Loucy (cell line): ENCODE data around the gene AHCYL1.

Source experiments
- H2AFZ ChIP-seq: fragments of 200-600 bp; sonication (generic); 2 replicates; pipeline ENCODE4 v1.6.0; 2016; ENCODE audit warnings: antibody characterized with exemption, mild to moderate bottlenecking, low read length, moderate library complexity
- H3F3A ChIP-seq: fragments of 200-600 bp; 2 replicates; pipeline ENCODE4 v1.6.0; 2016; ENCODE audit warnings: antibody characterized with exemption, low read depth, mild to moderate bottlenecking
- H3K27me3 ChIP-seq: fragments of 200-600 bp; sonication (generic); 2 replicates; pipeline ENCODE4 v1.6.1; 2014; ENCODE audit warnings: low read length, mild to moderate bottlenecking; ENCODE audit not compliant: insufficient read depth, poor library complexity, severe bottlenecking
- H3K36me3 ChIP-seq: fragments of 200-600 bp; sonication (generic); 2 replicates; pipeline ENCODE4 v1.6.1; 2016; ENCODE audit warnings: low read length; ENCODE audit not compliant: insufficient read depth
- H3K4me1 ChIP-seq: fragments of 200-600 bp; sonication (generic); 2 replicates; pipeline ENCODE4 v1.5.1; 2014; ENCODE audit warnings: low read length, mild to moderate bottlenecking; ENCODE audit not compliant: insufficient read depth, poor library complexity, severe bottlenecking
- H3K4me2 ChIP-seq: fragments of 200-600 bp; sonication (generic); 2 replicates; pipeline ENCODE4 v1.6.0; 2014; ENCODE audit warnings: antibody characterized with exemption, low read length, low read depth, mild to moderate bottlenecking; ENCODE audit not compliant: poor library complexity, severe bottlenecking
- H3K4me3 ChIP-seq: fragments of 200-600 bp; sonication (generic); 2 replicates; pipeline ENCODE4 v1.5.1; 2014; ENCODE audit warnings: low read length, mild to moderate bottlenecking, mixed read lengths; ENCODE audit not compliant: poor library complexity, severe bottlenecking
- H3K79me2 ChIP-seq: fragments of 200-600 bp; sonication (generic); 2 replicates; pipeline ENCODE4 v1.6.1; 2014; ENCODE audit warnings: low read length; ENCODE audit not compliant: insufficient read depth
- H3K9ac ChIP-seq: fragments of 200-600 bp; sonication (generic); 2 replicates; pipeline ENCODE4 v1.6.0; 2014; ENCODE audit warnings: mild to moderate bottlenecking, low read depth, low read length, moderate library complexity; ENCODE audit not compliant: poor library complexity, severe bottlenecking
- H3K9me2 ChIP-seq: fragments of 200-600 bp; sonication (generic); replicated peaks from 2 replicates; pipeline ENCODE4 v1.6.1; 2016; ENCODE audit warnings: low read depth, low read length, mixed read lengths
- H3K9me3 ChIP-seq: fragments of 200-600 bp; sonication (generic); 2 replicates; pipeline ENCODE4 v1.6.1; 2014; ENCODE audit warnings: mild to moderate bottlenecking, antibody characterized with exemption, low read length, low read depth; ENCODE audit not compliant: insufficient read depth
- H4K20me1 ChIP-seq: fragments of 200-600 bp; sonication (generic); 2 replicates; pipeline ENCODE4 v1.6.0; 2014; ENCODE audit warnings: antibody characterized with exemption, low read length, mild to moderate bottlenecking; ENCODE audit not compliant: insufficient read depth, poor library complexity, severe bottlenecking
- CTCF ChIP-seq: fragments of 200-600 bp; sonication (generic); conservative IDR thresholded peaks from 2 replicates; pipeline ENCODE4 v1.5.1; 2014; ENCODE audit warnings: mild to moderate bottlenecking, antibody characterized with exemption, low read length
- EZH2phosphoT487 ChIP-seq: fragments of 200-600 bp; IDR thresholded peaks from 2 replicates; pipeline ENCODE4 v1.6.1; 2018; ENCODE audit warnings: antibody characterized with exemption, mild to moderate bottlenecking, moderate library complexity, borderline replicate concordance

AHCYL1 gene

GRCh38 chr1:110040548-110040947 is 56.0 kb downstream of the AHCYL1 start:
- Histone ChIP-seq H2AFZ (no peak overlapping the region), H3K4me1 (peaks cover 14% of the 10 kb centered on the region), H3K4me2 (no peak overlapping the region), H3K4me3 (no peak overlapping the region), H4K20me1 (peaks cover 10% of the 10 kb centered on the region), H3K36me3 (peaks cover 73% of the 10 kb centered on the region; the same call in 1 of the 2 replicates), H3F3A (no peaks in the 10 kb centered on the region), H3K79me2 (peaks cover 20% of the 10 kb centered on the region), H3K9ac (no peak overlapping the region), H3K9me3 (no peaks in the 10 kb centered on the region), H3K9me2 (no peaks in the 10 kb centered on the region), H3K27me3 (no peaks in the 10 kb centered on the region)
- TF ChIP-seq EZH2phosphoT487 (no peak), CTCF (no peak)

- no peaks in the 10 kb centered on the region for H3K4me1 ChIP-seq
- H3K4me3 ChIP-seq = no peak overlapping the region
- H2AFZ ChIP-seq = no peak overlapping the region
- H3K9me2 ChIP-seq = no peaks in the 10 kb centered on the region
- H3K4me2 ChIP-seq = no peak overlapping the region
- no peaks in the 10 kb centered on the region for H3F3A ChIP-seq
- no peaks in the 10 kb centered on the region for H3K27me3 ChIP-seq
- no peaks in the 10 kb centered on the region for H3K79me2 ChIP-seq
- H3K36me3 ChIP-seq = peaks cover 95% of the 10 kb centered on the region; the same call in 1 of the 2 replicates
- H4K20me1 ChIP-seq = no peaks in the 10 kb centered on the region
- H3K9ac ChIP-seq = no peak overlapping the region
- TF ChIP-seq EZH2phosphoT487 (no peak), CTCF (no peak)
- H3K9me3 ChIP-seq = no peaks in the 10 kb centered on the region
Observed at GRCh38 chr1:110043016-110043415, 58.5 kb downstream of the AHCYL1 start.

- no peak overlapping the region for H3K4me3 ChIP-seq
- no peaks in the 10 kb centered on the region for H3F3A ChIP-seq
- no peak for TF ChIP-seq EZH2phosphoT487
- H3K9ac ChIP-seq = no peak overlapping the region
- H3K27me3 ChIP-seq = no peaks in the 10 kb centered on the region
- no peaks in the 10 kb centered on the region for H3K9me2 ChIP-seq
- H4K20me1 ChIP-seq = no peaks in the 10 kb centered on the region
- no peak overlapping the region for H3K4me2 ChIP-seq
- H3K9me3 ChIP-seq = no peaks in the 10 kb centered on the region
- H3K79me2 ChIP-seq = no peaks in the 10 kb centered on the region
- H2AFZ ChIP-seq = no peak overlapping the region
- H3K36me3 ChIP-seq = peaks cover 95% of the 10 kb centered on the region; the same call in 1 of the 2 replicates
- no peaks in the 10 kb centered on the region for H3K4me1 ChIP-seq
Observed at GRCh38 chr1:110047463-110047862, 62.9 kb downstream of the AHCYL1 start.

- H3K36me3 ChIP-seq = peaks cover 95% of the 10 kb centered on the region; the same call in 1 of the 2 replicates
- H2AFZ ChIP-seq = no peak overlapping the region
- H3K4me2 ChIP-seq = no peak overlapping the region
- H3K9me3 ChIP-seq = no peaks in the 10 kb centered on the region
- H3K4me3 ChIP-seq = no peak overlapping the region
- no peak overlapping the region for H3K9ac ChIP-seq
- TF ChIP-seq CTCF (no peak), EZH2phosphoT487 (no peak)
- no peaks in the 10 kb centered on the region for H4K20me1 ChIP-seq
- no peaks in the 10 kb centered on the region for H3K27me3 ChIP-seq
- H3F3A ChIP-seq = no peaks in the 10 kb centered on the region
- H3K9me2 ChIP-seq = no peaks in the 10 kb centered on the region
- no peaks in the 10 kb centered on the region for H3K4me1 ChIP-seq
- H3K79me2 ChIP-seq = no peaks in the 10 kb centered on the region
Observed at GRCh38 chr1:110048240-110048639, 63.7 kb downstream of the AHCYL1 start.
